ENCODE results near the gene GRID2.
"Not testable (repeated sequence)": the region's sequence is repeated elsewhere in the genome, so short reads cannot be mapped to it uniquely, and the experiment has no call there.

Gene GRID2

DNA sequence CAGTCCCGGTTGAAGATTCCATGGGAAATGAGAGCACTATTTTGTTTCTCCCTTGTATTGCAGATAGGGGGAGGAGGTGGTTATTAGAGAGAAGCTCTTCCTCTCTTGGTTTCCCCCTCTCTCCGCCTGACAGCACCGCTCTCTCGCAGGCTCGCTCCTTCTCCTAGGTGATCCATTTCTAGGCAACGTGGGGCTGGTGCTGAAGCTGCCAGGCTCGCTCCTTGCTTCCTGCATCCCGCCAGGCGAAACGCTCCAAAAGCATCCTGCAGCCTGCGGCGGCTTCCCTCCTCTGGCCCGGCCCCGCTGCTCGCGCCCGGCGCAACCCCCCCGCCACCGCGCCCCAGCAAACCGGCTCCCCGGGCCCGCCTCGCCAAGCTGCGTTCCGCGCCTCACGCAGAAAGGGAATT is at the start of gene GRID2:
TSS of gene GRID2 (plus strand) at position 346 of the 407 bp plus-strand sequence.
- no peak for DNase-seq

- DNase-seq: no peak
Measured at GRCh38 chr4:92253986-92254671, 49.6 kb upstream of the GRID2 start.

DNA sequence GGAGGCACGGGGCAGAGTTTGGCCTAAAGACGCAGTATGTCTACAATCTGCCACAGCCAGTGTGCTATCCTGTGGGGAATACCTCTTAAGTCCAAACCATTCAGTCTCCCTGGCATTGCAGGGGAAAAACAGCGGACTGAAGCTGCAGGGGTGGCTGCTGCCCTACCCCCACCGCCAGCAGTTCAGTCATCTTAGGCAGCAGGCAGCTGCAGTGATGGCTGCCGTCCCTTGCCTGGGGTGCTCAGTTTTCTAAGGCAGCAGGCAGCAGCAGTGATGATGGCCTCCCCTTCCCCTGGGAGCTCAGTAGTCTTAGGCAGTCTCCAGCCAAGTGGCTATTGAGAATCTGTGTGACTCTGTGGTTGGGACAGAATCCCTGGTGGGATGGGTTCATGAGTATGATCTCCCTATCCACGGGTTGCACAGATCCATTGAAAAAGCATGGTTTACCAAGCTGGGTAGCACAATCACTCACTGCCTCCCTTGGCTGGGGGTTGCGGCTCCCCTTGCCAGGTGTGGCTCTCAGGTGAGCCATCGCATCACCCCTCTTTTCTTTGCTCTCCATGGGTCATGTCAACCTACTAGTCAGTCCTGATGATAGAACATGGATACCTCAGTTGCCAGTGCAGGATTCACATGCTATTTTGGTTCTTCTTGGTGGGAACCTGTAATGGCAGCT is 48.9 kb upstream of the GRID2 start:
- DNase-seq: no peak

GRCh38 chr4:92255920-92256244 is 47.9 kb upstream of the GRID2 start:
- no peak for DNase-seq

- no peak for DNase-seq
Measured at GRCh38 chr4:92257931-92258857, 45.6 kb upstream of the GRID2 start.

DNA sequence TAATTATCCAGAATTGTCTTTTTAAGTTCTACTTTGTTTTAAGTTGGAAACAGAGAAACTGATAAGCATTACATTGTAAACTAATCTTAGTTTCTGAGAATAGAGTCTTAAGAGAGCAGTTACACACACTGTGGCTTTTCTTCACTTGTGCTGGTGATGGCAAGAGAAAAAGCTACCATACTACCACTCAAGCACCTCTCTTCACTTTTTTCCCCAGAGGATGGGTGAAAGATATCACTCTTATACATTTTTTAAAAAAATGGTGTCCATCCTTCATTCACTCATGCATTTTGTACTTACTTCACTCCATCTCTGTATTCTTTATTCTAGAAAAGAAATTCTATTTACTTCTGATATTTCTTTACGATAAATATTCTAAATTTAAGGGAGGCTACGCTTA is 42.5 kb upstream of the GRID2 start:
- DNase-seq: no peak

- DNase-seq: no peak
Measured at GRCh38 chr4:92262371-92262770, 41.4 kb upstream of the GRID2 start.

DNA sequence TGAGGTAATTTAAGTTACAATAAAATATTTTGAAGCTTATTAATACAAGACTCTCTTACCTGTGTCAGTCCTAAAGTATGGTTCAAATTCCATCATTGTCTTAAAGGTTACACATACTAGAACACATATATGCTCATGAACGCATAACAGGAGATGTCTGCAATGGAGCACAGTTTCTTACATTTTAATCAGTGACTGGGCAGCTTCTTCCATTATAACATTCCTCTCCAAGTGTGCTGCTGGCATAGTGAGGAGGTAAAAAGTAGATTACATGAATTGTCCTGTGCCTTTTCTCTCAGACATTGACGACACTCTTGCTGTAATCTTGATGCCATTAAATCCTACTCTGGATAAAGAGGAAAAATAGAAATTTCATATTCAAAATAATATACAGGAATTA is 40.8 kb upstream of the GRID2 start:
- no peak for DNase-seq

DNA sequence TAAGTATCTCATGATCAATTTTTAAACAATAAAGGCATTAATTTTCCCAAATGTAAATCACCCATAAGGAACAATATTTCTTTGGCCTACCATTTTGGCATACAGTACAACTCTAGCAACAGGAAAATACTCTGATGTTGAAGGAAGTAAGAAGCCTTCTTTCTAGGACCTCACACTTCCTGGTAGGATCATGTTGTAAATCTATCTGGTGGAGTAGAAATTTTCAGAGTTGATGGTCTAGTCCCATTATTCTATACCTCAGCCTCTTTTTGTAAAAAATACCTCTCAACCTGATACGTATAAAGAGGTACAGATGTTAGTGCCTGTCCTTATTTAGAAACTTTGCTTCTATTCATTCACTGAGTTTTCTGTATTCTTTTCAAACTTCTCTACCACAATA is 40.2 kb upstream of the GRID2 start:
- no peak for DNase-seq

DNA sequence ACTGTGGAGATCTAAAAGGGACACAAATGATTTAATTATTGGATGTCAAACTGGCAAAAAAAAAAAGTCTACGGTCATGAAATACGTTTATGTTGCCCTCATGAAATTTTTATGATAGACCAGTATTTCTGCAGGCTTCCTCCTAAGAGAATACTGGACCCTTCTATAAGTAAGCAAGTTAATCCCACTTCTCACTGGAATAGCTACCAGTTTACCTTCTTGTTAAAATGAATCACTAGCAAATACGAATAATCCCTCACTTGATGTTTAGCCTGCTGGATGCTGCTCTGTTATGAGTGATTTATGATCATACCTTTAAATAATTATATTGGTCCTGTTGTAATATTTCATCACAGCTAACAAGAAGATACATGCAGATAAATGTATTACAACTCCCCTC is 39.6 kb upstream of the GRID2 start:
- DNase-seq: no peak

GRCh38 chr4:92265021-92265420 is 38.7 kb upstream of the GRID2 start:
- no peak for DNase-seq

- no peak for DNase-seq
Measured at GRCh38 chr4:92265798-92266197, 38.0 kb upstream of the GRID2 start.

DNA sequence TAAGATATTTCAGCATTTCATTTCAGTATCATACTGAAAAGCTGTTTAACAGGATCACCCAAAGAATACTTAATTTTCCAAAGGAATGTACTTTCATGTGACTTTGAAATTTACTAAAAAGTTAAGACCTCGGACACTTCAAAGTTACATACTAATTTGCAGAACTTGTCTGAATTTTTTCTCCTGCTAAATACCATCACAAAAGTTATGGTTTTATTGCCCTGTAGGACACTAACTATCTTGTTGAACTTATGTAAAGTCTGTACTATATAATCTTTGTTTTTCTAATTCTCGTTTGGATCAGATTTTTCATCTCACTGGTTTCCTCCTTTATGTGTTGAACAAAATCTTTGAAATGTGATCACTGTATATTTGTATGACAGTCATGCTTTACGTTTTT is 37.2 kb upstream of the GRID2 start:
- no peak for DNase-seq

GRCh38 chr4:92268642-92269041 is 35.1 kb upstream of the GRID2 start:
- no peak for DNase-seq

DNA sequence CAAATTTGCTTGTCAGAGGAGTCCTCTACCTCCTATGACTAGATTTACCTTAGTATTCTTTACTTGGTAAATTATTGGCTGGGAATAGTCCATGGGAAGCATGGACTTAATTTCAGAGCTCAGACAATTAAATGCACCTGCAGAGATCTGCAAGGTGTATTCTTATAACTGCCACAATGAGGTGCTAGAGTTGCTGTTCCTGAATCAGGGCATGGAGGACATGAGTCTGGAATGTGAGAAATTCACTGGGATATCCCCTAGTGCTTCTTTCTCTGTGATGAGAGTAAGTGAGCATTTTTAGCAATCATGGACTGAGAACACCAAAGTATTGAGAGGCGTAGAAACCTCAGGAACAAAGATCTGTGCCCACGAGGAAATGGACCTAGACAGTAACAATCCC is 32.9 kb upstream of the GRID2 start:
- DNase-seq: no peak

DNA sequence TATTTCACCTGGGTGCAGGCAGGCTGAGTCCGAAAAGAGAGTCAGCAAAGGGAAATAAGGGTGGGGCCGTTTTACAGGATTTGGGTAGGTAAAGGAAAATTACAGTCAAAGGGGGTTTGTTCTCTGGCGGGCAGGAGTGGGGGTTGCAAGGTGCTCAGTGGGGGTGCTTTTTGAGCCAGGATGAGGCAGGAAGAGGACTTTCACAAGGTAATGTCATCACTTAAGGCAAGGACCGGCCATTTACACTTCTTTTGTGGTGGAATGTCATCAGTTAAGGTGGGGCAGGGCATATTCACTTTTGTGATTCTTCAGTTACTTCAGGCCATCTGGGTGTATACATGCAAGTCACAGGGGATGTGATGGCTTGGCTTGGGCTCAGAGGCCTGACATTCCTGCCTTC is 32.2 kb upstream of the GRID2 start:
- not testable (repeated sequence) for DNase-seq

DNA sequence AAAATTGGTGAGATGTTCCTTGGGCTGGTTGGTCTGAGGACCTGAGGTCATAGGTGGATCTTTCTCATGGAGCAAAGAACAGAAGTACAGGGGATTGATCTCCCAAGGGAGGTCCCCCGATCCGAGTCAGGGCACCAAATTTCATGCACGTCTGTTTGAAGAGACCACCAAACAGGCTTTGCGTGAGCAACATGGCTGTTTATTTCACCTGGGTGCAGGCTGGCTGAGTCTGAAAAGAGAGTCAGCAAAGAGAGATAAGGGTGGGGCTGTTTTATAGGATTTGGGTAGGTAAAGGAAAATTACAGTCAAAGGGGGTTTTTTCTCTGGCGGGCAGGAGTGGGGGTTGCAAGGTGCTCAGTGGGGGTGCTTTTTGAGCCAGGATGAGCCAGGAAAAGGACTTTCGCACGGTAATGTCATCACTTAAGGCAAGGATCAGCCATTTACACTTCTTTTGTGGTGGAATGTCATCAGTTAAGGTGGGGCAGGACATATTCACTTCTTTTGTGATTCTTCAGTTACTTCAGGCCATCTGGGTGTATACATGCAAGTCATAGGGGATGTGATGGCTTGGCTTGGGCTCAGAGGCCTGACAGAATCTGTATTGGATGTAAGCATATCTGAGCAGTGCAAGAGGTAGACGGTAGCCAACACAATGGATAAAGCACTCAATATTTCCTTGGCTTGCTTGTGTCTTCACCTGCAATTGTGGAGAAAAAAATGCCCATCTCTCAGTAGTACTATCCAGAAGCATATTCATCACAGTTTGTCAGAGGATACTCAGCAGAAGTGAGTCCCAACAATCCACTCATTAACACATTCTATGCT is 26.5 kb upstream of the GRID2 start:
- DNase-seq: not testable (repeated sequence)

GRCh38 chr4:92279296-92279695 is 24.5 kb upstream of the GRID2 start:
- no peak for DNase-seq

DNA sequence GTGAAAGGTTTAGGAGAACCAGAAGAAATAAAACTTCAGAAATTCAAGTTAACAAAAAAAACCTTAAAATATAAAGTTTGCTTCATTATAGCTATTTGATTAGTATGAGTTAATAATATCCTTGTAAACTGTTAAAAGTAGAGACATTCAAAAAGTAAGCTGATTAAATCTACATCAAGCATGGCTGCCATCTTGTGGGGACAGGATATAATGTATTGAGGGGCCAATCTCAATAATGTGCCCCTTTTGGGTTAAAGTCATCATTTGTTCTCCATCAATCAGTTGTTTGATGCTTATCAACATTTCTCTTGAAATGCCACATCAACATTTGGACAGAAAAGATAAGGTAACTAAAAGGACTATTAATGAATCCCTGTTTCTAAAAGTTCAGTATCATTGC is 4.6 kb upstream of the GRID2 start:
- no peak for DNase-seq

DNA sequence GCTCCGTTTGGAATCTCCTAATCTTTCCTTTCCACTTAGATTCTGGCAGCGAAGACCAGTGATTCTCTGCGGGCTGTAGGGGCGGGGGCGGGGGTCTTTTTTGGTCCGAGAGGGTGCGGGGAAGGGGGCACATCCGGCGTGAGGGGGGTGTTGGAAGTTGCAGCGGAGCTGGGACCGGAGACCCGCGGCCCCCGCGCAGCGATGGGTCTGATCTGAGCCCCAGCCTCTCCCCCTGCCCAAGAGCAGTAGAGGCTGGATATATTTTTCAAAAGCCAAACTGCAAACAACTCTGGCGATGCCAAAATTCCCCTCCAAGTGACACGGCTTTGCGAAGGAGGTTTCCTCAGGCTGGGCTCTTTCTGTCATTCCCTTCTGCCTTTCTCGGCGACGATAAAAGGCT is 355 bp downstream of the GRID2 start:
- no peak for DNase-seq

DNA sequence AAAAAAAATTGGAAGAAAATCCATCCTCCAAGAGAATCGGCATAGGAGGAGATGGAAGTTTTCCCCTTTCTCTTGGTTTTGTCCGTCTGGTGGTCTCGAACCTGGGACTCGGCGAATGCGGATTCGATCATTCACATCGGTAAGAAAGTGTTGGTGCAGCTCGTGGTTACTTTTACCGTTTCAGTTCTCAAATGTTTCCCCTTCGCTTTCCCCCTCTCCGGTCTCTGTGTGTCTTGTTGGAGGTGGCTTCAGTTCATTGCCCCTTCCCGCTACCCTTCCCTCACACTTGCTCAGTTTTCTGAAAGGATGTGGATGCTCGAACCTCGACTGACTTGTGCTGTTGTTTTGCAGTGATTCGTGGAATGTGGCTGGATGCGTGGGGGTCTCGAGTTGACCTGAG is 840 bp downstream of the GRID2 start:
- no peak for DNase-seq

DNA sequence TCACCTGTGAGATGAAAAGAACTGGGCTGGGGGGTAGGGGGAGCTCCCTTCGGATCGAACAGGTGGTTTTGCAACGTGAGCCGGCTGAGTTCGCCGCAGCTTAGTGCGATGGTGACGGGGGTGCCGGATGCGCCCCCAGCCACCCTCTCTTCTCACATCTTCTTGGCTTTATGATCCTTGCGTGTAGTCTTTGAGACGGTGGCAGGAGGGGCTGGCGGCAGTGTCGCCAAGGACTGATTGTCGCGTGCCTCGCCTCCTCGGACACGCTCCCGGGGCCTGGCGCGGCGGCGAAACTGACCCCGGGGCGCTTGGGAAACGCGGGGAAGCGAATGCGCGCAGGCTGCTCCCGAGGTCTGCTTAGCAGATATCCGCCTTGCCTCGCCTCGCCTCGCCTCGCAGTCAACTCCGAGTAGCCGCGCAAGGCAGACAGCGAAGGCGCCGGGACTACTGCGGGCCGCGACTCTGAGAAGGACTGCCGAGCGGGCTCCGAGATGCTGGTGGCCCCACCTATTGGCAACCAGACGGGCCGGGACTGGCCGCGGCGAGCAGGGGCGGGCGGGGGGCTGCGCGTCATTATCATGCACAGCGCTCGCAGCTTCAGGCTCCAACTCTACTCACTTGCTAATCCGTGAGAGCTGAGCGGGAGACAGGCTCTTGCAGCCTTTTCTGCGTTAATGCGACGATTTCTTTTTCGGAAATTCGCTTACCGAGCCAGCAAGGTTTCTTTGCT is 1.5 kb downstream of the GRID2 start:
- DNase-seq: no peak
